Fibroblast of skin of left quadriceps (primary cell): ENCODE data around the gene ALDOB.
"Not testable (repeated sequence)": the region's sequence is repeated elsewhere in the genome, so short reads cannot be mapped to it uniquely, and the experiment has no call there.

ENCODE experiments used
- DNase-seq, 2 experiments: peaks; one replicate each; pipeline ENCODE4 v3.0.0-alpha.2; 2013; ENCODE audit warnings: low read depth in 2 of 2

Gene ALDOB

GRCh38 chr9:101384873-101385536 is 50.6 kb downstream of the ALDOB start, which contains the start of gene BAAT:
TSS of gene BAAT (minus strand) at chr9:101385006. CDS start at chr9:101371404, 13,602 bp downstream.
- DNase-seq, result not testable (repeated sequence)

- no peak for DNase-seq
Measured at GRCh38 chr9:101383361-101383760, 52.2 kb downstream of the ALDOB start.

DNA sequence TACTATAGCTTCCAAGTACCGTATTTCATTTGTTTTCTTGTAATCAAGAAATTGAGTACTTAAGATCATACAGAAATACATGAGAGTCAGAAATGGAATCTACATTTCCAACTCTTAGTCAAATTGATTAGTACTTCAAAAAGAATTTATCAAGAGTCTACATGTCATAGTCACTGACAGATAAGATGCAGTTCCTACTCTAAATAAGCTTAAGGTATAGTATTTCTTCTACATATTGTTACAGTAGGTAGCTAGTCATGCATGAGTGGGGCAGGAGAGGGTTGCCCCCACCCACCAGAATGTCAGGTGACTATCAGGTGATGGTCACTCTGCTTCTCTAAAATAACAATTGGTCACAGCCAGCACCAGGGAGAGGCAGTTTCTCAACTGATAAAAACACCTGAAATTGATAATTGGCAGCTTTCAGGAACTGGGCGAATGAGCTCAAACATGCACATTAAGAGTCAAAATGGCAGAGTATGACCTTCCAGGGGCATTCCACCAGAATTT is 53.7 kb downstream of the ALDOB start:
- no peak for DNase-seq

- no peak for DNase-seq
Measured at GRCh38 chr9:101381118-101381517, 54.5 kb downstream of the ALDOB start.

DNA sequence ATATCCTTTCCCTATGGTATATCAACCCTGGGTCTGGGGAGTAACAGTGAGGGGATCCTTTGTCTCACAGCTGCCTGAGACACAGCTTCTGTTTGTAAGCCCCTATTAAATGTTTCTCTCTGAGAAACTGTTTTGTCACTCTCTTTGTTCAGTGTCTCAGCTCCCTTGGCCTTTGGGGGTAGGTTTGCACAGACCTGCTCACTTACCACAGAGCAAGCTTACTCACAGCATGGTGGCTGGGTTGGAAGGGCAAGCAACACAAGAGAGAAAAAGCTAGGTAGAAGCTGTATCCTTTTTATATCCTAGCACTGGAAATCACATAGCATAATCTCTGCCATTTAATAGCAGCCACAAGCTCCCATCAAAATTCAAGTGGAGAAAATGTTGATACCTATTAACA is 55.3 kb downstream of the ALDOB start:
- DNase-seq, result no peak

DNA sequence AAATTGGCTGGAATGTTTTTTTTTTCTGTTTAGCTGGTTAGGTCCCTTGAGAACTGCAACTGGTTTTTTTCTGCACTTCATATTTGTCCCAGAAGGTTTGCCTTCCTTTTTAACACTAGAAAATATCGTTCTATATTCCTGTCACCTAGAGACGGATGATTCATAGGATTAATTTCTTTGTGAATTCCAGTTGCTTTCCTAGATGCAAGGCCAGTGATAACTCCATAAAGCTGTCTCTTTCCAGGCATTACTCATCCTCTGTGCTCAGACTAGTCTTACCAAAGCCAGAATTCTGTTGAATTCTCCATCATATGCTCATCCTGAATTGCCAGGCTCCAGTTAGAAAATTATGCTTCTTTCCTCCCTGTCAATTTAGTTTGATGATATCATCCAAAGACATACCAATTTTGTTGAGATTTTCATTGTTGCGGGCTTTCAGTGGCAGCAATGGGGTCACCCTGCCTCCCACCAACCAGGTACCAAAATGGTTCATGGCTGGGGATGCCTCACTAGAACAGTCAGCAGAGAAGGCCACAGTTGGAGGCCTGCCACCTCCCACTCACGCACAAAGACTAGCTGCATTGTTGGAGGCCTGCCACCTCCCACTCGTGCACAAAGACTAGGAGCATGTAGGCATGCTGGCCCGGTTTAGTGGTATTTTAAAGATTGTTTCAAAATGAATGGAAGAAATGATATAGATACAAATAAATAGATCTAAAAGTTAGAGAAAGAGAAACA is 59.3 kb downstream of the ALDOB start:
- DNase-seq, result peak; percentile 89

- no peak for DNase-seq
Measured at GRCh38 chr9:101375546-101375945, 60.0 kb downstream of the ALDOB start.

GRCh38 chr9:101372327-101373118 is 63.1 kb downstream of the ALDOB start:
- no peak for DNase-seq

DNA sequence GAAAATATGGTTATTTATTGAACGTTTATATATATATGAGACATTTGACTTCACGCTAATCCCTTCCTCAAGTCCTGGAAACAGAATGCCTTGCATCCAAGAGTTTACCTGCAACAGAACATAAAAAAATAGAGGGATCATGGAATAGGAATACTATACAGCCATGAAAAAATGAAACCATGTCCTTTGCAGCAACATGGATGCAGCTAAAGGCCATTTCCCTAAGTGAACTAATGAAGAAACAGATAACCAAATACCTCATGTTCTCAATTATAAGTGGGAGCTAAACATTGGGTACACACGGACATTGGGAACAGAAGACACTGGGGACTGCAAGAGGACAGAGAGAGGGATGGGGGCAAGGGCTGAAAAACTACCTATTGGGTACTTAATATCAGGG is 63.8 kb downstream of the ALDOB start:
- no peak for DNase-seq
